ENCODE results near the gene AJAP1. TPM values are rescaled to one million over a fixed set of nuclear protein-coding genes. Genes with fewer than 3 reads are reported as not detected.

Gene AJAP1
- total and polyA plus RNA-seq, 10 of the 15 experiments (the other 5 are each of a cell fraction or from before 2014, with no cell fraction given) = not detected

- BruUV-seq (replicated peaks) = no TSS peak
- Histone ChIP-seq H3K36me3 (ENCODE audit: control insufficient read depth in 2 of 2, insufficient read depth in 2 of 2, low read length in 1 of 2) (no peaks in the 10 kb centered on the region), H3K9me3 (replicated peaks; ENCODE audit: control insufficient read depth, insufficient read depth, low read length) (no peaks in the 10 kb centered on the region), H3K4me2 (ENCODE audit: control insufficient read depth, insufficient read depth) (no peak overlapping the region), H4K20me1 (ENCODE audit: control insufficient read depth, insufficient read depth) (no peaks in the 10 kb centered on the region), H3K4me1 (ENCODE audit: control insufficient read depth, insufficient read depth, low read length) (no peaks in the 10 kb centered on the region), H3K9ac (ENCODE audit: control insufficient read depth, insufficient read depth, low read length) (no peak overlapping the region), H2AFZ (ENCODE audit: control insufficient read depth, low read depth, low read length) (no peak overlapping the region), H3K4me3 (no peak overlapping the region), H3K79me2 (ENCODE audit: control insufficient read depth, insufficient read depth, low read length) (no peaks in the 10 kb centered on the region), H3K27me3 (replicated peaks in 1 of 2; ENCODE audit: control insufficient read depth in 2 of 2, insufficient read depth in 2 of 2, low read length in 1 of 2) (no peaks in the 10 kb centered on the region), H3K27ac (ENCODE audit: control insufficient read depth, insufficient read depth) (no peak overlapping the region)
- RAD21 ChIA-PET (ENCODE audit: unreplicated experiment) = interaction anchor here (1.7 kb wide), 1 partner anchor 48 kb away, joined by 6 read pairs; no protein-coding TSS in a partner anchor
- no peak for ATAC-seq
- FAIRE-seq = no peak
- intact Hi-C loops (cut with micrococcal nuclease; ENCODE audit: unreplicated experiment) (loop anchor here (2.0 to 5.0 kb wide), 2 partner anchors 169 to 914 kb away; no protein-coding TSS in a partner anchor), in situ Hi-C loops (cut with MboI) (loop anchor here (10.0 kb wide), 1 partner anchor 171 kb away; the partner anchor contains the start of gene AJAP1)
- CTCF ChIA-PET = interaction anchor here (1.5 to 2.8 kb wide), 2 partner anchors 49 to 175 kb away, joined by 6 to 10 read pairs; no protein-coding TSS in a partner anchor
- no peak for DNase-seq (ENCODE audit: low read depth, low spot score)
- POLR2A ChIA-PET = no interaction called here
- WGBS (ENCODE audit: insufficient coverage, insufficient replicate concordance, low lambda C conversion rate, missing lambda C conversion rate) = 1% methylated on average over 5 of the region's 5 CpGs
- SMC1A ChIA-PET (ENCODE audit: uncharacterized antibody, unreplicated experiment) = interaction anchor here (1.5 kb wide), 1 partner anchor 10 kb away, joined by 3 read pairs; no protein-coding TSS in a partner anchor
- TF ChIP-seq MTA3 (IDR thresholded peaks at IDR 0.05; ENCODE audit: borderline replicate concordance, low read length) (no peak), NFIC (IDR thresholded peaks at IDR 0.05; ENCODE audit: low read depth, low read length) (no peak), E4F1 (IDR thresholded peaks at IDR 0.05; ENCODE audit: borderline replicate concordance, partially characterized antibody) (no peak), KLF5 (IDR thresholded peaks at IDR 0.05; ENCODE audit: partially characterized antibody) (no peak), RCOR1 (conservative IDR thresholded peaks at IDR 0.05; ENCODE audit: low read depth, low read length) (no peak), YY1 (IDR thresholded peaks at IDR 0.05; ENCODE audit: low read depth, low read length) (no peak), CTCF (IDR thresholded peaks at IDR 0.05 in 2 of 3, conservative IDR thresholded peaks at IDR 0.05 in 1 of 3; ENCODE audit: control insufficient read depth in 2 of 3, extremely low read depth in 1 of 3, insufficient read depth in 1 of 3, low read depth in 3 of 3, low read length in 3 of 3) (peak; percentile 43 to 63 (median 58); a peak in 5 of 6 replicates), NFXL1 (IDR thresholded peaks at IDR 0.05; ENCODE audit: borderline replicate concordance) (no peak), WRNIP1 (IDR thresholded peaks at IDR 0.05; ENCODE audit: borderline replicate concordance, low read depth, low read length) (no peak), RELA (IDR thresholded peaks at IDR 0.05; ENCODE audit: borderline replicate concordance, partially characterized antibody) (no peak), MYB (IDR thresholded peaks at IDR 0.05; ENCODE audit: borderline replicate concordance, low read depth, low read length) (no peak), SMC3 (IDR thresholded peaks at IDR 0.05; ENCODE audit: borderline replicate concordance, low read length) (peak; percentile 70; the same call in 1 of the 2 replicates), IRF5 (IDR thresholded peaks at IDR 0.05; ENCODE audit: borderline replicate concordance) (no peak)
- TF ChIP-seq, protein P1, sequence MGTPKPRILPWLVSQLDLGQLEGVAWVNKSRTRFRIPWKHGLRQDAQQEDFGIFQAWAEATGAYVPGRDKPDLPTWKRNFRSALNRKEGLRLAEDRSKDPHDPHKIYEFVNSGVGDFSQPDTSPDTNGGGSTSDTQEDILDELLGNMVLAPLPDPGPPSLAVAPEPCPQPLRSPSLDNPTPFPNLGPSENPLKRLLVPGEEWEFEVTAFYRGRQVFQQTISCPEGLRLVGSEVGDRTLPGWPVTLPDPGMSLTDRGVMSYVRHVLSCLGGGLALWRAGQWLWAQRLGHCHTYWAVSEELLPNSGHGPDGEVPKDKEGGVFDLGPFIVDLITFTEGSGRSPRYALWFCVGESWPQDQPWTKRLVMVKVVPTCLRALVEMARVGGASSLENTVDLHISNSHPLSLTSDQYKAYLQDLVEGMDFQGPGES (IDR thresholded peaks at IDR 0.05) = no peak
- TF ChIP-seq, protein P2, sequence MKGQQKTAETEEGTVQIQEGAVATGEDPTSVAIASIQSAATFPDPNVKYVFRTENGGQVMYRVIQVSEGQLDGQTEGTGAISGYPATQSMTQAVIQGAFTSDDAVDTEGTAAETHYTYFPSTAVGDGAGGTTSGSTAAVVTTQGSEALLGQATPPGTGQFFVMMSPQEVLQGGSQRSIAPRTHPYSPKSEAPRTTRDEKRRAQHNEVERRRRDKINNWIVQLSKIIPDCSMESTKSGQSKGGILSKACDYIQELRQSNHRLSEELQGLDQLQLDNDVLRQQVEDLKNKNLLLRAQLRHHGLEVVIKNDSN (IDR thresholded peaks at IDR 0.05; ENCODE audit: borderline replicate concordance, extremely low read length, insufficient read depth, low read depth, low read length) = no peak
Observed at GRCh38 chr1:4825800-4826450, 171.5 kb downstream of the AJAP1 start.
